Fibroblast of skin of right biceps (primary cell): ENCODE results near the gene C4B.

Source experiments
- DNase-seq: peaks from one replicate; pipeline ENCODE4 v3.0.0-alpha.2; 2013

C4B gene

DNA sequence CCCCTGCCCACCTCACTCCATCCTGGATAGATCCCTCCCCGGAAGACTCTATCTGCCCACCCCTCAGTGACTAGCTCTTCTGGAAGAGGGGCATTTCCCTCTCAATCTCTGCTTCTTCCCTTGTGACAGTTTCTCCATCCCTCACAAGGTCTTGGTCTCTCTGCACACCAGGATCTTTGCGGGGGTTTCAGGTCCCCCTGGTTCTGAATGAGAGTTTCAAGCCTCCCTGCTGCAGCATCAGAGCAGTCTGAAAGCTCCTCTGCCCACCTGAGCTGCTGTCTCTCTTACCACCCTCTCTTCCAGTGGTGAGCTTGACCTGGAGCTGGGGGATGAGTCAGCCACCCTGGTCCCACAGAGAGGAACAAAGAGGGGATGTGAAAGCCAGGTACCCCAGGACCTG is 70.2 kb downstream of the C4B start:
- no peak for DNase-seq
